Mucosa of descending colon (tissue), 3 donors: ENCODE data around the gene TENM4. TPM values are rescaled to one million over a fixed set of nuclear protein-coding genes. Genes with fewer than 3 reads are reported as not detected.
A peak's percentile ranks its signal among the peaks of the same experiment; 100 is the strongest.

Source experiments
- ATAC-seq: fragments of 200-7000 bp; cut with Tn5 transposase; one replicate; pipeline ENCODE4 v1.9.1; 2020; ENCODE audit warnings: mild to moderate bottlenecking, moderate library complexity
- DNase-seq, 3 donors: peaks; one replicate each; pipeline ENCODE4 v3.0.0-alpha.2; 2020
- H3K36me3 ChIP-seq: fragments of 200-600 bp; one replicate; pipeline ENCODE4 v1.8.0; 2021; ENCODE audit warnings: low read depth, mild to moderate bottlenecking
- H3K4me1 ChIP-seq: fragments of 200-600 bp; one replicate; pipeline ENCODE4 v1.8.0; 2021; ENCODE audit warnings: low read depth, mild to moderate bottlenecking
- H3K4me3 ChIP-seq: fragments of 200-600 bp; one replicate; pipeline ENCODE4 v1.8.0; 2021; ENCODE audit warnings: mild to moderate bottlenecking
- H3K9me3 ChIP-seq: fragments of 200-600 bp; one replicate; pipeline ENCODE4 v1.8.0; 2021; ENCODE audit warnings: mild to moderate bottlenecking
- CTCF ChIP-seq: fragments of 200-600 bp; IDR thresholded peaks from one replicate; pipeline ENCODE4 v1.8.0; 2022; ENCODE audit warnings: antibody characterized with exemption, mild to moderate bottlenecking
- intact Hi-C, 2 donors: fragments of 100-400 bp; cut with DNase I in 1 of 2; cut with micrococcal nuclease in 1 of 2; formaldehyde crosslinking; loops; one replicate each; pipeline versions ENCODE4 v1.11.0 to v1.11.1; 2022; cut with DNase I, micrococcal nuclease
- total RNA-seq, 3 donors: library from RNA; stranded (reverse); fragmentation: NEBNext Ultra II Directional in 2 of 3; extraction: Animal tissue kit (Norgen Biotek cat#: 25700) in 2 of 3; gene quantifications; one replicate each; pipeline versions ENCODE4 v1.2.1 to v1.2.4, GENCODE V29; 2021 to 2023
- donor health status: DM: no; HTN: no; CAD: no; lungs with moderate emphysema.
- donor health status: DM: no; HTN: no; CAD: no.
- donor health status: DM: no; HTN: yes; CAD: no.

TENM4 gene
- total RNA-seq, 3 donors from 2014 or later = 0.70 to 1.6 (median 1.2) TPM

DNA sequence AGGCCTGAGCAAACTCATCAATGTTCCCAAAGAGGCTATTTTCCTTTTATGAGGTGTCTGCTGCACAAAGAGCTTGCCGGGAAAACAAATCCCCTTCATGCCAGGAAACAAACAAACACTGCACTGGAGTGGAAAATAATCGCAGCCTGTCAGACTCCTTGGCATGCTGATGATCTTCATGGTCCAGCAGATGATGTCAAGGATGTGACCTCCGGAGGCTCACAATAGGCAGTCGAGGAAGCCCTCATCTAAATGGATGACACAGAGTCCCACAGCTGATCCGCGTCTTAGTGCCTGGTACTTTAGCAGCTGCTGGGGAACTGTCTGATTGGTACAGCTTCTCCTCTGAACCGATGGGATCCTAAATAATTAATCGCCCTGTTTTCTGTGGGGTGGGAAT lies 187.6 kb downstream of the TENM4 start:
- Histone ChIP-seq H3K4me1 (no peaks in the 10 kb centered on the region), H3K9me3 (no peaks in the 10 kb centered on the region), H3K36me3 (no peaks in the 10 kb centered on the region), H3K4me3 (no peak overlapping the region)
- ATAC-seq (no peak), DNase-seq (no peak)
- intact Hi-C loops = no loop called here
- TF ChIP-seq CTCF = no peak

GRCh38 chr11:79249295-79249993 lies 191.4 kb downstream of the TENM4 start:
- DNase-seq (no peak), ATAC-seq (no peak)
- H3K4me3 ChIP-seq = no peak overlapping the region
- no peaks in the 10 kb centered on the region for H3K36me3 ChIP-seq
- intact Hi-C loops = no loop called here
- no peaks in the 10 kb centered on the region for H3K4me1 ChIP-seq
- H3K9me3 ChIP-seq = no peaks in the 10 kb centered on the region
- TF ChIP-seq CTCF = no peak

- Histone ChIP-seq H3K9me3 (no peaks in the 10 kb centered on the region), H3K36me3 (no peaks in the 10 kb centered on the region), H3K4me3 (no peak overlapping the region), H3K4me1 (no peaks in the 10 kb centered on the region)
- DNase-seq (no peak), ATAC-seq (no peak)
- intact Hi-C loops = no loop called here
- no peak for TF ChIP-seq CTCF
These were observed 196.0 kb downstream of the TENM4 start for GRCh38 chr11:79244798-79245197.

DNA sequence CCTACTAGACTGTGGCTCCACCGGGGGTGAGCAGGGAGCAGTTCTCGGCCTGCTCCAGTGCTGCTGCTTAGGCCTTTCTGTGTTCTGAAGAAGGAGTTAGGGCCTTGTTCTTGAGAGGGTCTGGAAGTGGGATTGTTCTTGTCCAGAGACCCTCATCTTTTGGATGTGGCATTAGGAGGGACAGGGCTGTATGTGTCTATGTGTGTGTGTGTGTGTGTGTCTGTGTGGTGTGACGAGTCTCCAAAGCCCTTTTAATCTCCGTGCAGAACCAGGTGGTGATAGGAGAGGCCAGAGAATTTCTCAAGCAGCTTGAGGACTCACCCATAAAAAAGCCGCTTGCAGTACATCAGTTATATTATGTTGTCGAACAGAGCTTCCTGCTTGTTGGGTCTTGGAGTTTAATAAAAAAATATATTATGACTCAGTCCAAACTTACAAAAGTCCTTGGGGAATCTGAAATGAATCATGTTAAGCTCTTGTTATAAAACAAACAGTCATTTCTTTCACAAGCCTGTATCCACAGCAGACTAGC lies 196.5 kb downstream of the TENM4 start:
- ATAC-seq (peak; percentile 59), DNase-seq (no peak)
- Histone ChIP-seq H3K4me3 (no peak overlapping the region), H3K36me3 (no peaks in the 10 kb centered on the region), H3K4me1 (no peaks in the 10 kb centered on the region), H3K9me3 (no peaks in the 10 kb centered on the region)
- TF ChIP-seq CTCF = no peak
- intact Hi-C loops = no loop called here

DNA sequence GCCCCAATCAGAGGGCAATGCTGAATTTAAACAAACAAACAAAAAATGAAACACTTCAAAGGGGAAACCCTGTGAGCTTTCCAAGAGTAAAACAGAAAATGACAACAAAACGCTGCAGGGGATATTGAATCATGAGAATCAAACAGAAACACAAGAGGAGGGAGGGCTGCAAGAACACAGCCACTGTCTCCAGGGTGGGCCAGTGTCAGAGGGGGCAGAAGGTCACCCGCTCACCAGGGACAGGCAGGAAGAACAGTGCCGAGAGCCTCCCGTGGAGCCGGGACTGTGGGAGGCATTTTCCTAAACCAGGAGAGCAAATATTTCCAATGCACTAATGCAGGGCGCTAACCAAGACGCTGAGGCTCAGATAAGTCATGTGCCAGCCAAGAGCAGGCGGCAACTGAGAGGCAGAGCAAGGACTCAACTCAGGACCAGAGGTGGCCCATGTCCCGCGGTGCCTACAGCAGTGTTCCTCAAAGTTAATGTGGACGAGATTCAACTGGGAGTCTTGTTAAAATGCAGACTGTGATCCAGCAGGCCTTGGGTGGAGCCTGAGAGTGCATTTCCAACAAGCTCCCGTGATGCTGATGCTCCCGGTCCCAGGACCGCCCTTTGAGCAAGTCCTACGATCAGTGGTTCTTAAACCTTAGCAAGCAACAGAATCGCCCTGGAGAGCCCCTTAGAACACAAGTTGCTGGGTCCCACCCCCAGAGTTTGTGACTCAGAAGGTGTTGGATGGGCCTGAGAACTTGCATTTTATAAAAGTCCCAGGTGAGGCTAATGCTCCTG lies 197.2 kb downstream of the TENM4 start:
- intact Hi-C loops = no loop called here

More for the DNA sequence above, 197.2 kb downstream of the TENM4 start:
- no peaks in the 10 kb centered on the region for H3K4me1 ChIP-seq
- H3K36me3 ChIP-seq = no peaks in the 10 kb centered on the region
- no peak overlapping the region for H3K4me3 ChIP-seq
- no peaks in the 10 kb centered on the region for H3K9me3 ChIP-seq
- DNase-seq (no peak), ATAC-seq (no peak)
- no peak for TF ChIP-seq CTCF
